Astrocyte (in vitro differentiated cells and primary cell): ENCODE measurements around the gene ATP2C2. TPM values are rescaled to one million over a fixed set of nuclear protein-coding genes. Genes with fewer than 3 reads are reported as not detected.
A peak's percentile ranks its signal among the peaks of the same experiment; 100 is the strongest.

Experiments used
- DNase-seq: peaks from one replicate; pipeline ENCODE4 v3.0.0-alpha.2; 2010; ENCODE audit warnings: low read depth
- FAIRE-seq: peaks from 2 replicates; lab custom pipeline; 2011; peaks lifted over from hg19 to GRCh38; lab: Jason Lieb, UNC
- H2AFZ ChIP-seq: 2 replicates; pipeline ENCODE4 v1.6.0; 2012; ENCODE audit warnings: low read depth, low read length, inconsistent platforms
- H3K27ac ChIP-seq: 2 replicates; pipeline ENCODE4 v1.5.1; 2011; ENCODE audit warnings: low read depth, low read length, inconsistent platforms
- H3K27me3 ChIP-seq: 2 replicates; pipeline ENCODE4 v1.6.0; 2011; ENCODE audit warnings: low read length, inconsistent platforms; ENCODE audit not compliant: insufficient read depth
- H3K36me3 ChIP-seq: 2 replicates; pipeline ENCODE4 v1.5.1; 2011; ENCODE audit warnings: low read length, inconsistent platforms; ENCODE audit not compliant: insufficient read depth
- H3K4me1 ChIP-seq: 2 replicates; pipeline ENCODE4 v1.5.1; 2011; ENCODE audit warnings: low read length, inconsistent platforms; ENCODE audit not compliant: insufficient read depth
- H3K4me2 ChIP-seq: 2 replicates; pipeline ENCODE4 v1.6.0; 2012; ENCODE audit warnings: low read length, inconsistent platforms
- H3K4me3 ChIP-seq: 2 replicates; pipeline ENCODE4 v1.5.1; 2011; ENCODE audit warnings: low read depth, mild to moderate bottlenecking, low read length, inconsistent platforms; ENCODE audit not compliant: insufficient read depth
- H3K79me2 ChIP-seq: 2 replicates; pipeline ENCODE4 v1.6.0; 2012; ENCODE audit warnings: mild to moderate bottlenecking, low read length, inconsistent platforms; ENCODE audit not compliant: insufficient read depth
- H3K9ac ChIP-seq: 2 replicates; pipeline ENCODE4 v1.6.0; 2012; ENCODE audit warnings: mild to moderate bottlenecking, low read length, inconsistent platforms
- H3K9me3 ChIP-seq: 2 replicates; pipeline ENCODE4 v1.5.1; 2012; ENCODE audit warnings: low read depth, mild to moderate bottlenecking, low read length, inconsistent platforms; ENCODE audit not compliant: insufficient read depth
- H4K20me1 ChIP-seq: 2 replicates; pipeline ENCODE4 v1.6.0; 2012; ENCODE audit warnings: low read length, inconsistent platforms; ENCODE audit not compliant: insufficient read depth
- H3K27ac Mint-ChIP-seq: one replicate; pipeline ENCODE4 v1.8.0; 2021; ENCODE audit warnings: mild to moderate bottlenecking, mixed read lengths; ENCODE audit not compliant: unreplicated experiment
- H3K27me3 Mint-ChIP-seq: one replicate; pipeline ENCODE4 v1.8.0; 2021; ENCODE audit warnings: low read depth, mixed read lengths; ENCODE audit not compliant: unreplicated experiment
- H3K36me3 Mint-ChIP-seq: one replicate; pipeline ENCODE4 v1.8.0; 2021; ENCODE audit warnings: low read depth, mixed read lengths; ENCODE audit not compliant: unreplicated experiment
- H3K4me1 Mint-ChIP-seq: one replicate; pipeline ENCODE4 v1.8.0; 2021; ENCODE audit warnings: low read depth, mixed read lengths; ENCODE audit not compliant: unreplicated experiment
- H3K4me3 Mint-ChIP-seq: one replicate; pipeline ENCODE4 v1.8.0; 2021; ENCODE audit warnings: mild to moderate bottlenecking, moderate library complexity, mixed read lengths; ENCODE audit not compliant: unreplicated experiment
- H3K9me3 Mint-ChIP-seq: one replicate; pipeline ENCODE4 v1.8.0; 2021; ENCODE audit warnings: mild to moderate bottlenecking, mixed read lengths; ENCODE audit not compliant: unreplicated experiment
- CTCF ChIP-seq: IDR thresholded peaks from 2 replicates; pipeline ENCODE4 v1.5.1; 2011; ENCODE audit warnings: low read depth, mild to moderate bottlenecking, inconsistent platforms, low read length, moderate library complexity; ENCODE audit not compliant: insufficient read depth
- EZH2 ChIP-seq: IDR thresholded peaks from 2 replicates; pipeline ENCODE4 v1.6.1; 2012; ENCODE audit warnings: mild to moderate bottlenecking, low read length, inconsistent platforms; ENCODE audit not compliant: insufficient read depth
- total RNA-seq: library from RNA; stranded (reverse); gene quantifications from 2 replicates; pipeline ENCODE4 v1.2.1, GENCODE V29; 2021

ATP2C2 gene
- total RNA-seq, 1 donor from 2014 or later, result 0.41 TPM

GRCh38 chr16:84499638-84500037 is 131.3 kb downstream of the ATP2C2 start:
- Histone ChIP-seq H3K4me3 (no peak overlapping the region), H3K79me2 (peaks cover 42% of the 10 kb centered on the region), H3K9me3 (no peaks in the 10 kb centered on the region), H3K9ac (no peak overlapping the region), H3K36me3 (peaks cover 35% of the 10 kb centered on the region), H4K20me1 (peaks cover 14% of the 10 kb centered on the region), H3K27ac (no peak overlapping the region), H3K27me3 (no peaks in the 10 kb centered on the region), H3K4me2 (no peak overlapping the region), H2AFZ (no peak overlapping the region), H3K4me1 (peaks cover 36% of the 10 kb centered on the region)
- H3K27ac Mint-ChIP-seq, result no peak overlapping the region
- H3K4me1 Mint-ChIP-seq, result peaks cover 23% of the 10 kb centered on the region
- H3K27me3 Mint-ChIP-seq, result no peaks in the 10 kb centered on the region
- no peak overlapping the region for H3K4me3 Mint-ChIP-seq
- TF ChIP-seq CTCF, result no peak
- TF ChIP-seq EZH2, result no peak
- peaks cover 32% of the 10 kb centered on the region for H3K36me3 Mint-ChIP-seq
- DNase-seq, result no peak
- no peaks in the 10 kb centered on the region for H3K9me3 Mint-ChIP-seq
- no peak for FAIRE-seq

GRCh38 chr16:84500531-84500930 is 132.2 kb downstream of the ATP2C2 start:
- no peaks in the 10 kb centered on the region for H3K27me3 Mint-ChIP-seq
- Histone ChIP-seq H3K9me3 (no peaks in the 10 kb centered on the region), H3K27ac (no peak overlapping the region), H3K4me1 (peaks cover 44% of the 10 kb centered on the region), H3K4me2 (peak overlapping the region; percentile 55), H4K20me1 (peaks cover 14% of the 10 kb centered on the region), H3K9ac (no peak overlapping the region), H2AFZ (no peak overlapping the region), H3K36me3 (peaks cover 26% of the 10 kb centered on the region), H3K4me3 (no peak overlapping the region), H3K27me3 (no peaks in the 10 kb centered on the region), H3K79me2 (peaks cover 42% of the 10 kb centered on the region)
- H3K9me3 Mint-ChIP-seq, result no peaks in the 10 kb centered on the region
- DNase-seq, result no peak
- H3K27ac Mint-ChIP-seq, result no peak overlapping the region
- no peak for FAIRE-seq
- H3K4me1 Mint-ChIP-seq, result peaks cover 29% of the 10 kb centered on the region
- H3K4me3 Mint-ChIP-seq, result no peak overlapping the region
- peaks cover 24% of the 10 kb centered on the region for H3K36me3 Mint-ChIP-seq
- TF ChIP-seq CTCF, result no peak
- TF ChIP-seq EZH2, result no peak

- no peak for FAIRE-seq
- no peak overlapping the region for H3K27ac Mint-ChIP-seq
Measured at GRCh38 chr16:84501077-84501735, 132.9 kb downstream of the ATP2C2 start.

More at GRCh38 chr16:84501077-84501735, 132.9 kb downstream of the ATP2C2 start:
- no peak overlapping the region for H3K27ac ChIP-seq
- peak overlapping the region; percentile 55 for H3K4me2 ChIP-seq
- no peak overlapping the region for H3K4me3 ChIP-seq
- Mint-ChIP-seq H3K9me3 (no peaks in the 10 kb centered on the region), H3K4me1 (peaks cover 30% of the 10 kb centered on the region), H3K36me3 (peaks cover 17% of the 10 kb centered on the region), H3K4me3 (no peak overlapping the region), H3K27me3 (no peaks in the 10 kb centered on the region)
- H3K9ac ChIP-seq, result no peak overlapping the region
- H4K20me1 ChIP-seq, result peaks cover 14% of the 10 kb centered on the region
- H3K79me2 ChIP-seq, result peaks cover 42% of the 10 kb centered on the region
- no peaks in the 10 kb centered on the region for H3K27me3 ChIP-seq
- no peak overlapping the region for H2AFZ ChIP-seq
- H3K36me3 ChIP-seq, result peaks cover 22% of the 10 kb centered on the region
- peak; percentile 49 for DNase-seq
- no peaks in the 10 kb centered on the region for H3K9me3 ChIP-seq
- TF ChIP-seq EZH2 (no peak), CTCF (no peak)
- peaks cover 45% of the 10 kb centered on the region for H3K4me1 ChIP-seq
